T47D (cell line): Measurements from ENCODE around the gene SERINC3.

Experiments
- DNase-seq, 2 experiments: peaks; one replicate each; pipeline versions ENCODE4 v3.0.0 to v3.0.0-alpha.2; 2011 to 2012; ENCODE audit warnings: low read depth in 1 of 2, low spot score in 1 of 2
- JUND ChIP-seq: IDR thresholded peaks from 2 replicates; pipeline ENCODE4 v1.6.1; 2012; ENCODE audit warnings: low read depth
- in situ Hi-C: cut with HindIII; loops from 2 replicates; pipeline ENCODE4 v1.10.0; 2016; ENCODE audit warnings: low sequenced_read_pairs, low pct_unique_long_range_greater_than_20kb

SERINC3 gene

DNA sequence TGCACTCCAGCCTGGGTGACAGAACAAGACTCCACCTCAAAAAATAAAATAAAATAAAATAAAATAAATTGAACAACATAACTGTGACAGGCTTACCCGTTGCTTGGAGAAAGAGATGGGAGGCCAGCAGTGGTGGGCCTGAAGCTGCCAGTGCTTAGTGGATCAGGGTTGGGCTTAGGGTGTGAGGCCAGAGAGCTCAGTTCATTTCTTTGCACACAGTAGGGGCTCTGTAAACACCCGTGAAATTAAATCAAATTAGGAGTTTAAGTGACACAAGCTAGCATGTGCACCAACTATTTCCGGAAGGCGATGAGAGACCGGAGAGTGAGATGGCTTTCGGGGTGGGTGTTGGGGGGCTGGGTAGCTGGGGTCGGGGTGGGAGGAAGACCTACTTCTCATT lies 72.0 kb downstream of the SERINC3 start:
- TF ChIP-seq JUND, result no peak
- in situ Hi-C loops, result no loop called here

DNA sequence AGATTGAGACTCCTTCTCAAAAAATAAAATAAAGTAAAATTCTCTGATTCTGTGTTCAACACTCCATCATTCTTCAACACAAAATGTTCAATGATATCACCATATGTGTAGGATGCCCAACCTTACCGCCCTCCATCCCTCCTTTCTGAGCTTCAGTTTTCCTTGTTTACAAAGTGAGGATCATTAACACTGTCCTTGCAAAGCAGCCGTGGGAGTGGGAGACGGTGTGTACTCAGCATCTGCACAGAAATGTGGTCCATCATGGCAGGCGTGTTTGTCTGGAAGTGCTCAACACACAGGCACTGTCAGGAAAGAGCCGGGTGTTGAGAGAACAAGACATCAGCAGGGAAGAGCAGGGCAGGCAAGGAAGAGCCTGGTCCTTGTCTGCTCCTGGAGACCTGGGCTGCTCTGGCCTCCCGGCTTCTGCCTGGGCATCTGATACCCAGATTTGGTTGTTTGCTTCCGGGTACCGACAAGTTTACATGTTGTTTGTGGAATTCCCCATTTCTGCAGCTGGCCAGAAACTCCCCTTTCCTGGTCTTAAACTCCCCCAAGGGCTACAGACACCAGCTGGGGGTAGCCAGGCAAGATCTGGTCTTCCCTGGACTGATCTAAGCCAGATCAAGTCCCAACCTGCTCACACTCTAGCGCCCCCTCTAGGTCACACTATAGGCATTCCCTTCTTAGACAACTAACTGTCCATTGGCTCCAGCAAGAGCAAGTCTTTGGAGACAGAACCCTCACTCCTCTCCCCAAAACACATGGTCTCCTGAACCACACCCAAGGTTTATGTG lies 72.9 kb downstream of the SERINC3 start:
- in situ Hi-C loops, result no loop called here

More for the DNA sequence above, 72.0 kb downstream of the SERINC3 start:
- no peak for DNase-seq

DNA sequence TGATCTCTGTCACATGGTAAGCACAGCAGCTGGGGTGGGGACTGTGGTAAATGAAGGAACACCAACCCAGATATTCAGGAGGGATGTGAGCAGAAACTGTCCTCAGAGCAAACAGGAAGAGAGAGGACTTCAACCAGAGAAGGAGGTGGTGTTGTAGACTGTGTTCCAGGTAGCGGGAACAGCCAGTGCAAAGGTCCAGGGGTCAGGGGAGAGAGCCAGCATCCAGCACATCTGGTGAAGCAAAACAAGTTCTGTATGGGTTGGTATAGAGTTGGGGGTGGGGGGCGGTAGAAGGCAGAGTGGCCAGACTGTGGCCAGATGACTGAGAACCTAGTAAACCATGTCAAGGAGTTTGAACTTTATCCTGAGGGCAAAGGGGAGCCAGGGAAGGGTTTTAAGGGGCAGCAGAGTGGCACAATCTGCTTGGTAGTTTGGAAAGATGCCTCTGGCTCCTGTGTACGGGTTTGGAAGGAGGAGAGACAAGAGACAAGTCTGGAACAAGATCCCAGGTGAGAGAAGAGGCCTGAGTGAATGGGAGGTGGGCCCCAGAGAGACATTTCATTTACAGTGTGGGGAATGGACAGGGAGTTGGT lies 73.9 kb downstream of the SERINC3 start:
- in situ Hi-C loops, result no loop called here
- DNase-seq, result no peak
- TF ChIP-seq JUND, result no peak

More for the DNA sequence above, 72.9 kb downstream of the SERINC3 start:
- TF ChIP-seq JUND, result no peak
- DNase-seq, result peak in 1 of 2 experiments; percentile 38
